ENCODE data around the gene SBF1. TPM values are rescaled to one million over a fixed set of nuclear protein-coding genes. Genes with fewer than 3 reads are reported as not detected.

The SBF1 gene
- total and polyA plus RNA-seq, 7 donors: 13.8 to 67.3 (median 23.2) TPM

Other genes starting within 250 kb of the SBF1 start
- 10 to 100 TPM; 23.5 to 67.0 (median 28.2) TPM for gene TUBGCP6, start 230.0 kb downstream of the SBF1 start, total RNA-seq
- gene TUBGCP6, start 230.0 kb downstream of the SBF1 start, polyA plus RNA-seq: 10 to 100 TPM in 1 of 3 donors, 1 to 10 TPM in 2; 4.6 to 33.4 (median 4.8) TPM
- gene HDAC10, start 223.8 kb downstream of the SBF1 start, total RNA-seq: 10 to 100 TPM in 3 of 4 donors, 1 to 10 TPM in 1; 7.2 to 47.4 (median 14.9) TPM
- gene HDAC10, start 223.8 kb downstream of the SBF1 start, polyA plus RNA-seq: 10 to 100 TPM in 2 of 3 donors, 1 to 10 TPM in 1; 8.8 to 45.9 (median 12.0) TPM
- gene MAPK12, start 213.4 kb downstream of the SBF1 start, total RNA-seq: 1 to 10 TPM; 2.5 to 10.0 (median 6.7) TPM
- 1 to 10 TPM in 2 of 3 donors, under 1 TPM in 1; 0.60 to 6.0 (median 2.1) TPM for gene MAPK12, start 213.4 kb downstream of the SBF1 start, polyA plus RNA-seq
- gene MAPK11, start 204.7 kb downstream of the SBF1 start, total RNA-seq: 1 to 10 TPM in 3 of 4 donors, under 1 TPM in 1; 0.82 to 6.6 (median 4.5) TPM
- 1 to 10 TPM in 2 of 3 donors, under 1 TPM in 1; 0.23 to 7.3 (median 1.2) TPM for gene MAPK11, start 204.7 kb downstream of the SBF1 start, polyA plus RNA-seq
- 100 to 1,000 TPM in 1 of 4 donors, 10 to 100 TPM in 3; 60.4 to 150 (median 68.7) TPM for gene PLXNB2, start 167.4 kb downstream of the SBF1 start, total RNA-seq
- 100 to 1,000 TPM in 1 of 3 donors, 10 to 100 TPM in 2; 18.6 to 142 (median 35.8) TPM for gene PLXNB2, start 167.4 kb downstream of the SBF1 start, polyA plus RNA-seq
- gene DENND6B, start 148.0 kb downstream of the SBF1 start, total RNA-seq: 1 to 10 TPM; 2.1 to 7.2 (median 2.8) TPM
- gene DENND6B, start 148.0 kb downstream of the SBF1 start, polyA plus RNA-seq: 1 to 10 TPM in 2 of 3 donors, under 1 TPM in 1; 0.69 to 4.4 (median 1.2) TPM
- gene PPP6R2, start 131.7 kb downstream of the SBF1 start, total RNA-seq: 10 to 100 TPM; 29.0 to 64.5 (median 43.9) TPM
- gene PPP6R2, start 131.7 kb downstream of the SBF1 start, polyA plus RNA-seq: 10 to 100 TPM; 15.0 to 57.5 (median 22.4) TPM
- not detected for gene ADM2, start 6.5 kb upstream of the SBF1 start, total RNA-seq
- gene ADM2, start 6.5 kb upstream of the SBF1 start, polyA plus RNA-seq: 1 to 10 TPM; 1.2 to 8.6 (median 3.2) TPM
- not detected for gene MIOX, start 11.8 kb upstream of the SBF1 start, total RNA-seq
- under 1 TPM in 1 of 3 donors, not detected in 2; 0.20 TPM for gene MIOX, start 11.8 kb upstream of the SBF1 start, polyA plus RNA-seq
- gene LMF2, start 32.7 kb upstream of the SBF1 start, total RNA-seq: 10 to 100 TPM; 24.8 to 52.5 (median 45.3) TPM
- 10 to 100 TPM in 2 of 3 donors, 1 to 10 TPM in 1; 7.2 to 61.1 (median 11.3) TPM for gene LMF2, start 32.7 kb upstream of the SBF1 start, polyA plus RNA-seq
- gene NCAPH2, start 33.2 kb upstream of the SBF1 start, total RNA-seq: 10 to 100 TPM; 30.7 to 54.0 (median 35.6) TPM
- 10 to 100 TPM; 20.3 to 45.3 (median 22.2) TPM for gene NCAPH2, start 33.2 kb upstream of the SBF1 start, polyA plus RNA-seq
- gene SCO2, start 50.6 kb upstream of the SBF1 start, total RNA-seq: 1 to 10 TPM in 3 of 4 donors, not detected in 1; 1.3 to 1.8 (median 1.4) TPM
- 1 to 10 TPM; 3.9 to 5.4 (median 5.1) TPM for gene SCO2, start 50.6 kb upstream of the SBF1 start, polyA plus RNA-seq
- gene TYMP, start 55.0 kb upstream of the SBF1 start, total RNA-seq: 10 to 100 TPM; 20.0 to 44.3 (median 22.5) TPM
- 100 to 1,000 TPM in 1 of 3 donors, 10 to 100 TPM in 2; 17.4 to 169 (median 89.5) TPM for gene TYMP, start 55.0 kb upstream of the SBF1 start, polyA plus RNA-seq
- not detected for gene KLHDC7B, start 70.9 kb upstream of the SBF1 start, total RNA-seq
- 1 to 10 TPM in 1 of 3 donors, not detected in 2; 2.0 TPM for gene KLHDC7B, start 70.9 kb upstream of the SBF1 start, polyA plus RNA-seq
- not detected for gene SYCE3, start 87.9 kb upstream of the SBF1 start, total RNA-seq
- not detected for gene SYCE3, start 87.9 kb upstream of the SBF1 start, polyA plus RNA-seq
- gene CPT1B, start 103.4 kb upstream of the SBF1 start, total RNA-seq: 10 to 100 TPM in 1 of 4 donors, 1 to 10 TPM in 3; 1.4 to 10.2 (median 6.1) TPM
- gene CPT1B, start 103.4 kb upstream of the SBF1 start, polyA plus RNA-seq: 10 to 100 TPM in 1 of 3 donors, 1 to 10 TPM in 2; 3.2 to 22.6 (median 4.2) TPM
- gene CHKB, start 107.8 kb upstream of the SBF1 start, total RNA-seq: 10 to 100 TPM; 22.0 to 55.1 (median 39.2) TPM
- gene CHKB, start 107.8 kb upstream of the SBF1 start, polyA plus RNA-seq: 10 to 100 TPM; 24.7 to 90.0 (median 37.8) TPM
- gene MAPK8IP2, start 125.8 kb upstream of the SBF1 start, total RNA-seq: 1 to 10 TPM in 3 of 4 donors, under 1 TPM in 1; 0.66 to 2.9 (median 2.0) TPM
- 1 to 10 TPM in 1 of 3 donors, under 1 TPM in 2; under 0.01 to 1.9 (median 0.23) TPM for gene MAPK8IP2, start 125.8 kb upstream of the SBF1 start, polyA plus RNA-seq
- gene ARSA, start 153.1 kb upstream of the SBF1 start, total RNA-seq: 10 to 100 TPM; 19.3 to 26.3 (median 23.8) TPM
- 10 to 100 TPM; 10.8 to 56.9 (median 26.8) TPM for gene ARSA, start 153.1 kb upstream of the SBF1 start, polyA plus RNA-seq
- 10 to 100 TPM in 1 of 4 donors, 1 to 10 TPM in 3; 2.5 to 14.4 (median 3.7) TPM for gene SHANK3, start 197.8 kb upstream of the SBF1 start, total RNA-seq
- 1 to 10 TPM in 1 of 3 donors, under 1 TPM in 2; 0.23 to 6.6 (median 0.60) TPM for gene SHANK3, start 197.8 kb upstream of the SBF1 start, polyA plus RNA-seq

All from sigmoid colon (tissue), 7 donors.